NB4 (cell line): ENCODE data around the gene RNASE13.

ENCODE experiments used
- DNase-seq: peaks from one replicate; pipeline ENCODE4 v3.0.0; 2010; ENCODE audit warnings: low read depth
- H3K4me3 ChIP-seq: one replicate; pipeline ENCODE4 v1.5.1; 2011; ENCODE audit warnings: mild to moderate bottlenecking, low read depth, low read length, moderate library complexity
- MYC ChIP-seq: IDR thresholded peaks from 2 replicates; pipeline ENCODE4 v1.6.1; 2011; ENCODE audit warnings: low read depth, low read length
- POLR2A ChIP-seq: IDR thresholded peaks from 2 replicates; pipeline ENCODE4 v1.6.1; 2011; ENCODE audit warnings: mild to moderate bottlenecking; ENCODE audit not compliant: insufficient read length; ENCODE audit errors: extremely low read depth
- TF ChIP-seq, protein P1 (sequence below): IDR thresholded peaks from one replicate; pipeline ENCODE4 v1.5.1; 2012; ENCODE audit warnings: low read depth, low read length
- TF ChIP-seq, protein P2 (sequence below): IDR thresholded peaks from 2 replicates; pipeline ENCODE4 v1.6.1; 2011; ENCODE audit warnings: low read depth, low read length

RNASE13 gene

DNA sequence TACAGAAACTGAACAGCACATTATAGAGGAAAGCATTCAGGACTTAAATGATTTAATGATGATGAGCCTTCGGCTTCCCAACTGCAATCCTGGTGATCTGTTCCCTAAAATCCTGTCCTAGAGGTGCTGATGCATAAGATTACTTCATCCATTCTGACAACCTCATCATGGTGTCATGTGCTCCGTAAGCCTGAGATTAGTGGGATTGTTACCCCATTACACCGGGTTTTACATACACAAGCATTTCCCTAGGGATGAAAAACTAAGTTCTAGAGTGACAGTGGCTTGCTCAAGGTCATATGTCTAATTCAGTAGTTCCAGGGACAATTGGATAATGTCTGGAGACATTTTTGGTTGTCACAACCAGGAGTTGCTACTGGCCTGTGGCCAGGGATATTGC lies 2.5 kb upstream of the RNASE13 start:
- DNase-seq = no peak
- TF ChIP-seq, protein P1, sequence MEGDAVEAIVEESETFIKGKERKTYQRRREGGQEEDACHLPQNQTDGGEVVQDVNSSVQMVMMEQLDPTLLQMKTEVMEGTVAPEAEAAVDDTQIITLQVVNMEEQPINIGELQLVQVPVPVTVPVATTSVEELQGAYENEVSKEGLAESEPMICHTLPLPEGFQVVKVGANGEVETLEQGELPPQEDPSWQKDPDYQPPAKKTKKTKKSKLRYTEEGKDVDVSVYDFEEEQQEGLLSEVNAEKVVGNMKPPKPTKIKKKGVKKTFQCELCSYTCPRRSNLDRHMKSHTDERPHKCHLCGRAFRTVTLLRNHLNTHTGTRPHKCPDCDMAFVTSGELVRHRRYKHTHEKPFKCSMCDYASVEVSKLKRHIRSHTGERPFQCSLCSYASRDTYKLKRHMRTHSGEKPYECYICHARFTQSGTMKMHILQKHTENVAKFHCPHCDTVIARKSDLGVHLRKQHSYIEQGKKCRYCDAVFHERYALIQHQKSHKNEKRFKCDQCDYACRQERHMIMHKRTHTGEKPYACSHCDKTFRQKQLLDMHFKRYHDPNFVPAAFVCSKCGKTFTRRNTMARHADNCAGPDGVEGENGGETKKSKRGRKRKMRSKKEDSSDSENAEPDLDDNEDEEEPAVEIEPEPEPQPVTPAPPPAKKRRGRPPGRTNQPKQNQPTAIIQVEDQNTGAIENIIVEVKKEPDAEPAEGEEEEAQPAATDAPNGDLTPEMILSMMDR = no peak
- TF ChIP-seq POLR2A = no peak
- no peak for TF ChIP-seq MYC
- TF ChIP-seq, protein P2, sequence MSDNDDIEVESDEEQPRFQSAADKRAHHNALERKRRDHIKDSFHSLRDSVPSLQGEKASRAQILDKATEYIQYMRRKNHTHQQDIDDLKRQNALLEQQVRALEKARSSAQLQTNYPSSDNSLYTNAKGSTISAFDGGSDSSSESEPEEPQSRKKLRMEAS = no peak
- no peak overlapping the region for H3K4me3 ChIP-seq

DNA sequence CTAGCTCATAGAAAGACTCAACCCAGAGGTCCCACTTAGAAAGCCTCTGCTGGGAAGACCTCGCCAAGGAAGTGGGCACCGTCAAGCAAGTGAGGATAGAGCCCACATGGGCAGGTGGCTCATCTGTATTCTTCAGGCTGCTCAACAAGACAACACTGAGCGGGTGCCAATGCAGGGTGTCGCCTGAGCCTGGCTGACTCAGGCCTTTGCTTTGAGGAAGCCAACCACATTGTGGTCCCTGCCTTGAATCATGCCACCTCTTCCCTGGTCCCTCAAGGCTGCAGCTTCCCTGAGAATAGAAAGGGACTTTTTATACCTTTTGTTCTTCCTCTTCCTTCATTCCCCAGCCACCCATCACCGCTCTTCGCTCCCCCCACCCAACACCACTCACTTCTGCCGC lies 2.1 kb upstream of the RNASE13 start:
- DNase-seq = no peak
- H3K4me3 ChIP-seq = no peak overlapping the region
- no peak for TF ChIP-seq MYC
- TF ChIP-seq, protein P1 = no peak
- TF ChIP-seq POLR2A = no peak
- TF ChIP-seq, protein P2 = no peak

DNA sequence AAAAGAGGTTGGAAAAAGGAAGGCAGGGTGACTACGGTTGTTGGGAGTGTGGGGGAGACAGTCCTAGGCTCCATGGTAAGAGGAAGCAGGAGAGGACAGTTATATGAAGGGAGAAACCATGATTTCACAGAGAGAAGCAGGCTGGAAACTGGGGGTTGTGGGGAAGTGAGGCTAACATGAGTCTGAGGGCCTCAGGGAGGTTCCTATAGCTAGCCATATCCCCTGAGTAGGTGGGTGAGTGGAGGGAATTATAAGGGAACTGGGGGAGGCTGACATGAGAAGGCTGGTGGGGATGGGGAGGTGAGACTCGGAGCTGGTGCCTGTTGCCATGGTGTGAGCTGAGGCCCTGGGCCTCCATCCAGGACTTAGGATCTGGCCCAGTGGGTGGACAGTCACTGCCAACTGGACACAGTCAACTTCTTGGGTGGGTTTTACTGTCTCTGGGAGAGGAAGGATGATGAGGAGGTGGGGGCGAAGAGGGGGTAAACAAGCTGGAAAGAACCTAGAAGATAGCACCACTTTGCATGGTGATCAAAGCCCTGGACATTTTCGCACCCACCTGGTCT lies 1.4 kb downstream of the RNASE13 start:
- TF ChIP-seq POLR2A = no peak
- TF ChIP-seq, protein P2 = no peak
- TF ChIP-seq, protein P1 = no peak
- TF ChIP-seq MYC = no peak
- no peak overlapping the region for H3K4me3 ChIP-seq
- no peak for DNase-seq

DNA sequence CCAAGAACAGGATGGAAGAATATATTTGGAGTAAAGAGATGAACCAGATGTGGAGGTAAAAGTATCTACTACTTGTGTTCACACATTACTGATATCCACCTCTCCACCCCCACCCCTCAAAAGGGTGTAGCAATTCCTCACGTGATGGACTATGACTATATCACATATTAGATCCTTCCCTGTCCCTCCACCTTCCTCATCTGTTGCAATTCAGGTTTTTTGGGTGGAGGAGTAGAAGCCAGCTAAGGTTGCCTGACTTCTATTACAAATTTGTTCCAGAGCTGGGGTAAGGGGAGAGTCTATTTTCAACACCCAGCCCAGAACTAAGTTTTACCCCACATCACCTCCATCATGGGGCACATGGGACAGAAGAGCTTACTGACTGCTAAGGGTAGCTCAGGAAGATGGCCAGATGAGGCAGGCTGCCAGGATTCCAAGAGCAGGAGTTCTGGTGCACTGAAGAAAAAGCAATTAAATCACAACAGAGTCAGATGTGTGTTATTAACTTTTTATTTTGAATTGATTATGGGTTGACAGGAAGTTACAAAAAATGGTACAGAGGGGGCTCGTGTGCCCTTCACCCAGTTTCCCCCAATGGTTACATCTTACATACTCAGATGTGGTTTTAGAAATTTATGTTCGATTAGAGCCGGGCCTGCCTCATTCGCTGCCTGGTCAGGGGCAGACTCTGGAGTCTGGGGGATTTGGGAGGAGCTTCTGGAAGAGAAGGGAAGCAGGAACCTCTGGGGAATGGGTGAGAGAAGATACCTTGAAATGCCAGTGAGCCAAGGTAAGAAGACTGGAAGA lies 2.1 kb downstream of the RNASE13 start:
- TF ChIP-seq POLR2A (no peak), MYC (no peak)
- TF ChIP-seq, protein P1 = no peak
- TF ChIP-seq, protein P2 = no peak
- DNase-seq = no peak
- no peak overlapping the region for H3K4me3 ChIP-seq

DNA sequence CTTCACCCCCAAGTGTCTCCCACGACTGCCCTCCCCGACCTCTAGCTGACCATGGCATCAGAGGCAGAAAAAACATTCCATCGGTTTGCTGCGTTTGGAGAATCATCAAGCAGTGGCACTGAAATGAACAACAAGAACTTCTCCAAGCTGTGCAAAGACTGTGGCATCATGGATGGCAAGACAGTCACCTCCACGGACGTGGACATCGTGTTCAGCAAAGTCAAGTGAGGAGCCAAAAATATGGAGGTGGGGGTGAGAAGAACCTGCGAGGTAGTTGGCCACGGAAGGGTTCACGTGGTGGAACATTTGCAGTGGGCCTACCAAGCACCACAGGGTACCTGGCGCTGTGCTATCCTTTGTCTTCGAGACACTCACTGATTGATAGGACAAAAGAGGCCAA lies 4.1 kb downstream of the RNASE13 start:
- TF ChIP-seq MYC (no peak), POLR2A (no peak)
- TF ChIP-seq, protein P2 = no peak
- TF ChIP-seq, protein P1 = no peak
- H3K4me3 ChIP-seq = no peak overlapping the region
- DNase-seq = no peak

DNA sequence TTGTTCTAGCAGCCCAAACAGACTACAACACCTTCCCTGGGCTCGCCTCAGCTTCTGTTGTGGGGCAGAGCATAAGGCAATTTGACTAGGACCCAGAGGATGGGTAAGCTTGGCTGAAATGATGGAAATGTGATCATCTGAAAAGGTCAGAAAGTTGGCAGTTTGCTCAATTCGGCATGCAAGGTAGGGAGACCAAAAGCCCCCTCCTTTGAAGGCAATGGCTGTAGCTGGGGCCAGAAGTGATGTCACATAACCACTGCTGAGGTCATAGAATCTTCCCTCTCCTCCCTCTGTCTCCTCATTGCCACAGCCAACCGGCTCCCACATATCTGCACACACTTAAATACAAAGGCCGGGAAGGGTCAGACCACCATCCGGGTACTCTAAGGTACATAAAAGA lies 4.7 kb downstream of the RNASE13 start, which contains the start of gene TPPP2:
TPPP2 (plus strand) TSS at position 301 of the 400 bp plus-strand sequence. CDS start 365 bp downstream, outside the sequence.
- no peak for DNase-seq
- TF ChIP-seq MYC = no peak
- TF ChIP-seq, protein P1 = no peak
- TF ChIP-seq, protein P2 = no peak
- TF ChIP-seq POLR2A = no peak
- no peak within 1 kb of the TSS for H3K4me3 ChIP-seq
